ENCODE data around the gene NEBL.

DNA sequence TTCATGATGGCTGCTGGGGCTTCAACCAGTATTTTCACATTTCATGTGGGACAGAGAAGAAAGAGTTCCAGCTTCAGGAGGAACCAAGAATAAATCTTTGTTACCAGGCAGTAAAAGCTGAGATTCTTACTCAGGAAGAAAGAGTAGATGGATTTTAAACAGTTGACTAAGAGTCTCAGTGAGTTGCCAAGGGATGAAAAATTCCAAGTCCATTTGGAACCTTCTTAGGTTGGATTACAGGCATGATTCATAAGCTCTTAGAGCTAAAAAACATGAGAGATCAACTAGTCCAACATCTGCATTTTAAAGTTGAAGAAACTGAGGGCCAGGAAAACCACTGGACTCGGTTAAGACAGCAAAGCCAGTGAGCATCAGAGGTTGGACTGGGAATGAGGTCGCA, 148.6 kb downstream of the NEBL start:
- TF ChIP-seq CTCF (IDR thresholded peaks at IDR 0.05) (no peak), POLR2A (IDR thresholded peaks at IDR 0.05) (no peak)
